ENCODE data around the gene ALK.

DNA sequence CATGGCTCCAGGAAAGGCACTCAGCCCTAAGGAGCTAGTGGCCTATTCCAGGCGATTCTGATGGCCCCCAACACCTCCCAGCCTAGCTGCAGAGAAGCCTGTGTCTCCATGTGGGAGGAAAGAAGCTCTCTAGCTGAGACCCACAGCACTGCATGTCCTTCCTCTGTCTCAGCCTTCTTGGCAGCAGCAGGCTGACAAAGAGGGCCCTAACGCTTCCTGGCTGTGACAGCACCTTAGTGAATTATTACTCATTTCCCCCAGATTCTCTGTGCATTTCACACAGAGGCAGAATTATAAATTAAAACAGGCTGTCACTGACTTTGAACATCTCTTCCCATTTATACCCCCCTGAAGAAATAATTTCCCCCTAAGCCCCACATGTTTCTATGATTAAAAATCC, 599.4 kb downstream of the ALK start:
- TF ChIP-seq CTCF (IDR thresholded peaks at IDR 0.05) (no peak), POLR2A (IDR thresholded peaks at IDR 0.05) (no peak)

All from sigmoid colon (tissue), 3 donors.